Measurements from ENCODE around the gene TMEM119.

TMEM119 gene

GRCh38 chr12:108614639-108615038, 16.8 kb upstream of the TMEM119 start:
- no peak for DNase-seq

GRCh38 chr12:108614041-108614440, 16.2 kb upstream of the TMEM119 start:
- no peak for DNase-seq

- no peak for DNase-seq
Observed at GRCh38 chr12:108613548-108613947, 15.7 kb upstream of the TMEM119 start.

GRCh38 chr12:108612788-108613282, 15.0 kb upstream of the TMEM119 start:
- no peak for DNase-seq

- peak in 3 of 4 experiments; percentile 10 to 34 (median 11) for DNase-seq
Observed at GRCh38 chr12:108611884-108612415, 14.1 kb upstream of the TMEM119 start.

- DNase-seq, result no peak
Observed at GRCh38 chr12:108610856-108611605, 13.1 kb upstream of the TMEM119 start.

- DNase-seq, result no peak
Observed at GRCh38 chr12:108610336-108610815, 12.5 kb upstream of the TMEM119 start.

- DNase-seq, result no peak
Observed at GRCh38 chr12:108609537-108610335, 11.9 kb upstream of the TMEM119 start.

- no peak for DNase-seq
Observed at GRCh38 chr12:108608616-108609015, 10.7 kb upstream of the TMEM119 start.

GRCh38 chr12:108607981-108608600, 10.2 kb upstream of the TMEM119 start:
- DNase-seq, result no peak

- DNase-seq, result no peak
Observed at GRCh38 chr12:108606492-108606891, 8.6 kb upstream of the TMEM119 start.

GRCh38 chr12:108605690-108606406, 8.0 kb upstream of the TMEM119 start:
- no peak for DNase-seq

GRCh38 chr12:108605000-108605689, 7.3 kb upstream of the TMEM119 start:
- DNase-seq, result no peak

GRCh38 chr12:108604208-108604941, 6.5 kb upstream of the TMEM119 start:
- no peak for DNase-seq

GRCh38 chr12:108603743-108604142, 5.9 kb upstream of the TMEM119 start:
- no peak for DNase-seq

- no peak for DNase-seq
Observed at GRCh38 chr12:108602976-108603704, 5.3 kb upstream of the TMEM119 start.

GRCh38 chr12:108602209-108602705, 4.4 kb upstream of the TMEM119 start:
- no peak for DNase-seq

- no peak for DNase-seq
Observed at GRCh38 chr12:108600702-108601007, 2.8 kb upstream of the TMEM119 start.

- DNase-seq, result no peak
Observed at GRCh38 chr12:108599948-108600701, 2.2 kb upstream of the TMEM119 start.

- no peak for DNase-seq
Observed at GRCh38 chr12:108599541-108599940, 1.7 kb upstream of the TMEM119 start.
